ENCODE data around the gene GSTK1.

Gene GSTK1

DNA sequence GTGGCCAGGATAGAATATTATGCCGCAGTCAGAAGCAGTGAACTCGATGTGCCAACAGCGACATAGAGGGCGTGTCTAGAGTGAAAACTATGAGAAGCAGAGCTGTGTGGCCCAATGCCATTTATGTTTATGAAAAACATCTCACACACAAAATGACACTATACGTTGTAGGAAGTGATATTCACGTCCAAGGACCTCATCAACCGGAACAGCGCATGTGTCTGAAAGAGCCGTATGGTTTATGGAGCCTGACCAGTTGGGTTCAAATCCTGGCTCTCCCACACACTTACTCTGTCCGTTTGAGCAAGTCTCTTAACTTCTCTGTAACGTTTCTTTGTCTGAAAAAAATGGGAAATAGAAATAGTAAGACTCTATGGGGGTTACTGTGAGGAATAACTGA lies 20.9 kb upstream of the GSTK1 start:
- H3K27me3 Mint-ChIP-seq (ENCODE audit: low read depth, poor library complexity), result peaks cover 28% of the 10 kb centered on the region
- H3K4me3 Mint-ChIP-seq, result no peak overlapping the region
- H3K27ac Mint-ChIP-seq, result no peak overlapping the region
- TF ChIP-seq, protein P1, sequence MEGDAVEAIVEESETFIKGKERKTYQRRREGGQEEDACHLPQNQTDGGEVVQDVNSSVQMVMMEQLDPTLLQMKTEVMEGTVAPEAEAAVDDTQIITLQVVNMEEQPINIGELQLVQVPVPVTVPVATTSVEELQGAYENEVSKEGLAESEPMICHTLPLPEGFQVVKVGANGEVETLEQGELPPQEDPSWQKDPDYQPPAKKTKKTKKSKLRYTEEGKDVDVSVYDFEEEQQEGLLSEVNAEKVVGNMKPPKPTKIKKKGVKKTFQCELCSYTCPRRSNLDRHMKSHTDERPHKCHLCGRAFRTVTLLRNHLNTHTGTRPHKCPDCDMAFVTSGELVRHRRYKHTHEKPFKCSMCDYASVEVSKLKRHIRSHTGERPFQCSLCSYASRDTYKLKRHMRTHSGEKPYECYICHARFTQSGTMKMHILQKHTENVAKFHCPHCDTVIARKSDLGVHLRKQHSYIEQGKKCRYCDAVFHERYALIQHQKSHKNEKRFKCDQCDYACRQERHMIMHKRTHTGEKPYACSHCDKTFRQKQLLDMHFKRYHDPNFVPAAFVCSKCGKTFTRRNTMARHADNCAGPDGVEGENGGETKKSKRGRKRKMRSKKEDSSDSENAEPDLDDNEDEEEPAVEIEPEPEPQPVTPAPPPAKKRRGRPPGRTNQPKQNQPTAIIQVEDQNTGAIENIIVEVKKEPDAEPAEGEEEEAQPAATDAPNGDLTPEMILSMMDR (IDR thresholded peaks at IDR 0.05), result no peak
- peaks cover 41% of the 10 kb centered on the region for H3K4me1 Mint-ChIP-seq
- H3K9me3 Mint-ChIP-seq, result peaks cover 11% of the 10 kb centered on the region
- no peaks in the 10 kb centered on the region for H3K36me3 Mint-ChIP-seq (ENCODE audit: low read depth)
- DNase-seq, result no peak

DNA sequence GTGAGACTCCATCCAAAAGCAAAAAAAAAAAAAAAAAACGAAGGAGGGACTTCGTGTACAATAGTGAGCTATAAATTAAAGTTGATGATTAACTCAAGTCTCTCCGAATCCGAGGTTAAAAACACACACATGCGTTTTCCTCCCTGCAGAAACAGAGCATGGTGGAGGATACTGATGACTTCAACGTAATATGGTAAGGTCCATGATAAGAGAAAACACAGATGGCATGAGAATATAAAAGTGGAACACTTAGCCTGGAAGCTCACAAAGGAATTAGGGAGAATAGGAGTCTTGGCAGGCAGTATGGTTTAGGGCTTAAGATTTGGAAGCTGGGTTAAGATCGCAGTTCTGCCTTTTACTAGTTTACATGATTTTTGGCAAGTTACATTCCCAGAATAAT lies 20.1 kb upstream of the GSTK1 start:
- TF ChIP-seq, protein P1 (IDR thresholded peaks at IDR 0.05), result no peak
- Mint-ChIP-seq H3K4me3 (no peak overlapping the region), H3K27me3 (ENCODE audit: low read depth, poor library complexity) (peaks cover 32% of the 10 kb centered on the region), H3K4me1 (peaks cover 41% of the 10 kb centered on the region), H3K9me3 (peaks cover 6% of the 10 kb centered on the region), H3K36me3 (ENCODE audit: low read depth) (no peaks in the 10 kb centered on the region), H3K27ac (no peak overlapping the region)
- no peak for DNase-seq

DNA sequence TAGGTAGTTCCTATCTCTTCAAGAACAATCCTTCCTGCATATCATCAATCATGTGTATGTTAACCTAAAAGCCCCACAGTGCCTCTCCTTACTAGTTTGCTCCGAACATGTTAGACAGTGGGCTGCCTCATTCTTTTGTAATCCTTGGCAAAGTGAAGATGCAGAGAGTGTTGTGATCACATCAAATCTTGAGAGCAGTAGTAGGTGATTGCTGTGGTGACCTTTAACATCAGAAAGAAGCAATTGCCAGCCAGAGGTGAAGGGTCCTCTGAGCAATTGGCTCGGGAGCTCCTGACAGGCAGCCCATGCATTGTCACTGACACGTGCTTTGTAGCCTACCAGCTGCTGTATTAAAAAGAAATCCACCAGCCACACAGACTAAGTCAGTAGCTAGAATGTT lies 19.6 kb upstream of the GSTK1 start:
- Mint-ChIP-seq H3K27me3 (ENCODE audit: low read depth, poor library complexity) (peaks cover 35% of the 10 kb centered on the region), H3K36me3 (ENCODE audit: low read depth) (no peaks in the 10 kb centered on the region), H3K9me3 (peaks cover 4% of the 10 kb centered on the region), H3K27ac (no peak overlapping the region), H3K4me3 (no peak overlapping the region), H3K4me1 (peaks cover 41% of the 10 kb centered on the region)
- DNase-seq, result no peak
- TF ChIP-seq, protein P1 (IDR thresholded peaks at IDR 0.05), result no peak

DNA sequence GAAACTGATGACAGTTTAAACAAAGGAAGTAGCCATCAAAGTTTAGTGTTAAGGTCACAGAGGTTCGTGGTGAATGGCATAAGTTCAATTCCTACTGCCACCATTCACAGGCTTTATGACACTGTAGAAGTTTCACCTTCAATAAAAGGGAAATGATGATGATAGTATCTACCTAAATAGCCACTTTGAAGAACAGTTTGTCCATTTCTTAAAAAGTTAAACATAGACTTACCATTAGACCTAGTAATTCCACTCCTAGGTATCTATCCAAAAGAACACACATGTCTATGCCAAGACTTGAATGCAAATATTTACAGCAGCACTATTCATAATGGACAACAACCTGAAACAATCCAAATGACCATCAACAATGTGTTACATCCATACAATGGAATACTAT lies 18.9 kb upstream of the GSTK1 start:
- Mint-ChIP-seq H3K4me3 (no peak overlapping the region), H3K27ac (no peak overlapping the region), H3K9me3 (peaks cover 4% of the 10 kb centered on the region), H3K27me3 (ENCODE audit: low read depth, poor library complexity) (peaks cover 33% of the 10 kb centered on the region), H3K4me1 (peaks cover 41% of the 10 kb centered on the region), H3K36me3 (ENCODE audit: low read depth) (no peaks in the 10 kb centered on the region)
- TF ChIP-seq, protein P1 (IDR thresholded peaks at IDR 0.05), result no peak
- no peak for DNase-seq

DNA sequence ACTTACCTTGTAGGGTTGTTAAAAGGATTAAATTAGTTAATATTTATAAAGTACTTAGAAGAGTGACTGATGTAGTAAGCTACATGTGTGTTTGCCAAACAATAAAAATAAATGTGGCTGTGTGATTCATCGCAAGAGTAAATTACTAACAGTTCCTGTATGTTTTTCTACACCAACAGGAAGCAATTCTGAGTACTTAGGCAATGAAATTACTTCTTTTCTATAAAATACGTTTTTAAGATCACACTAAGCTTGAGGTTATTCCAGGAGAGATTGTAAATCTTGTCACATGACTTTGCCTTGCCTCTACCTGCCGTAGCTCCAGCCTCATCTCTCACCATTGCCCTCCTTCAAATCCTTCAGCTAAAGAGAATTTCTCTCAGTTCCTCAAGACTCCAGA lies 18.1 kb upstream of the GSTK1 start:
- H3K27me3 Mint-ChIP-seq (ENCODE audit: low read depth, poor library complexity), result peaks cover 35% of the 10 kb centered on the region

DNA sequence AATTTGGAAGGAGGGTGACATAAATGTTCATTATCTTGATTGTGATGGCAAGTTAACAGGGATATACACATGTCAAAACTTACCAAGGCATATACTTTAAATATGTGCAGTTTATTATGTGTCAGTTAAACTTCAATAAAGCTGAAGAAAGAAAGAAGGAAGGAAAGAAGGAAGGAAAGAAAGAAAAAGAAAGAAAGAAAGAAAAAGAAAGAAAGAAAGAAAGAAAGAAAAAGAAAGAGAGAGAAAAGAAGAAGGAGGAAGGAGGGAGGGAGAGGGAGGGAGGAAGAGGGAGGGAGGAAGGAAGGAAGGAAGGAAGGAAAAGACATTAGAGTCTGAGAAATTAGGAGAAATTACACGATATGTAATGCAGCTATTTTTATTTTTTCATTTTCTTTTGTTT lies 15.9 kb upstream of the GSTK1 start:
- H3K27ac Mint-ChIP-seq, result peak overlapping the region; percentile 33
- H3K4me3 Mint-ChIP-seq, result no peak overlapping the region
- TF ChIP-seq, protein P1 (IDR thresholded peaks at IDR 0.05), result no peak
- no peaks in the 10 kb centered on the region for H3K36me3 Mint-ChIP-seq (ENCODE audit: low read depth)
- H3K9me3 Mint-ChIP-seq, result peaks cover 7% of the 10 kb centered on the region
- peaks cover 28% of the 10 kb centered on the region for H3K27me3 Mint-ChIP-seq (ENCODE audit: low read depth, poor library complexity)
- DNase-seq, result no peak
- peaks cover 22% of the 10 kb centered on the region for H3K4me1 Mint-ChIP-seq

More for the DNA sequence above, 18.1 kb upstream of the GSTK1 start:
- peaks cover 4% of the 10 kb centered on the region for H3K9me3 Mint-ChIP-seq
- no peaks in the 10 kb centered on the region for H3K36me3 Mint-ChIP-seq (ENCODE audit: low read depth)
- no peak overlapping the region for H3K4me3 Mint-ChIP-seq
- H3K4me1 Mint-ChIP-seq, result peaks cover 41% of the 10 kb centered on the region
- no peak overlapping the region for H3K27ac Mint-ChIP-seq
- DNase-seq, result no peak
- TF ChIP-seq, protein P1 (IDR thresholded peaks at IDR 0.05), result no peak
